HG03064 (cell line): ENCODE data around the gene ZNF286A.
"Not testable (repeated sequence)": the region's sequence is repeated elsewhere in the genome, so short reads cannot be mapped to it uniquely, and the experiment has no call there.

ENCODE experiments used
- ATAC-seq: cut with Tn5 transposase; IDR thresholded peaks from one replicate; pipeline ENCODE4 v1.9.1; 2021; ENCODE audit warnings: low read depth; ENCODE audit not compliant: unreplicated experiment

The ZNF286A gene

GRCh38 chr17:15699413-15699924 lies at the start of gene ZNF286A:
TSS of gene ZNF286A (plus strand) at chr17:15699752. CDS start at chr17:15700330, 578 bp downstream.
- peak; percentile 96 for ATAC-seq

- ATAC-seq: no peak
These were observed 49.6 kb upstream of the ZNF286A start for GRCh38 chr17:15649861-15650421.

GRCh38 chr17:15650741-15651582 lies 48.6 kb upstream of the ZNF286A start:
- ATAC-seq: no peak

- peak; percentile 84 for ATAC-seq
These were observed 47.9 kb upstream of the ZNF286A start for GRCh38 chr17:15651583-15652110.

- ATAC-seq: no peak
These were observed 46.6 kb upstream of the ZNF286A start for GRCh38 chr17:15652960-15653359.

- ATAC-seq: not testable (repeated sequence)
These were observed 45.2 kb upstream of the ZNF286A start for GRCh38 chr17:15654401-15654800.

- no peak for ATAC-seq
These were observed 44.5 kb upstream of the ZNF286A start for GRCh38 chr17:15654886-15655561.

GRCh38 chr17:15657868-15658267 lies 41.7 kb upstream of the ZNF286A start:
- ATAC-seq: no peak

GRCh38 chr17:15658296-15658695 lies 41.3 kb upstream of the ZNF286A start:
- no peak for ATAC-seq

GRCh38 chr17:15659236-15659635 lies 40.3 kb upstream of the ZNF286A start:
- no peak for ATAC-seq

GRCh38 chr17:15659663-15660062 lies 39.9 kb upstream of the ZNF286A start:
- no peak for ATAC-seq

GRCh38 chr17:15660077-15660476 lies 39.5 kb upstream of the ZNF286A start:
- ATAC-seq: no peak

- no peak for ATAC-seq
These were observed 36.9 kb upstream of the ZNF286A start for GRCh38 chr17:15662681-15663080.

- no peak for ATAC-seq
These were observed 36.4 kb upstream of the ZNF286A start for GRCh38 chr17:15663176-15663575.

- ATAC-seq: no peak
These were observed 35.9 kb upstream of the ZNF286A start for GRCh38 chr17:15663691-15664090.

- ATAC-seq: not testable (repeated sequence)
These were observed 30.0 kb upstream of the ZNF286A start for GRCh38 chr17:15669526-15669925.

GRCh38 chr17:15674640-15675039 lies 24.9 kb upstream of the ZNF286A start:
- not testable (repeated sequence) for ATAC-seq

GRCh38 chr17:15675991-15676390 lies 23.6 kb upstream of the ZNF286A start:
- ATAC-seq: not testable (repeated sequence)

GRCh38 chr17:15683135-15683534 lies 16.4 kb upstream of the ZNF286A start:
- not testable (repeated sequence) for ATAC-seq

GRCh38 chr17:15683824-15684478 lies 15.6 kb upstream of the ZNF286A start, which contains the start of gene TRIM16:
TSS of gene TRIM16 (minus strand) at chr17:15684311. CDS start at chr17:15651609, 32,702 bp downstream.
- peak; percentile 70 for ATAC-seq
